K562 (cell line): ENCODE results near the gene CABP4. TPM values are rescaled to one million over a fixed set of nuclear protein-coding genes. Genes with fewer than 3 reads are reported as not detected.

Source experiments
- CTBP1 ChIP-seq: fragments of 450-650 bp; IDR thresholded peaks from 2 replicates; pipeline ENCODE4 v1.6.1; 2016; ENCODE audit warnings: borderline replicate concordance
- ETV1 ChIP-seq: fragments of 450-650 bp; conservative IDR thresholded peaks from 2 replicates; pipeline ENCODE4 v1.6.1; 2016; ENCODE audit warnings: missing genetic modification characterization, control low read depth, low read depth, missing compliant biosample characterization
- MXI1 ChIP-seq: IDR thresholded peaks from 2 replicates; pipeline ENCODE4 v1.6.1; 2011; ENCODE audit warnings: low read depth, mild to moderate bottlenecking, improper control_type of control experiment, low read length
- POLR2B ChIP-seq: fragments of 450-650 bp; IDR thresholded peaks from 2 replicates; pipeline ENCODE4 v1.6.1; 2018; ENCODE audit warnings: low read depth; ENCODE audit not compliant: partially characterized antibody
- SMAD3 ChIP-seq: fragments of 450-650 bp; formaldehyde crosslinking; conservative IDR thresholded peaks from 2 replicates; pipeline ENCODE4 v1.4.0; 2020; ENCODE audit warnings: mild to moderate bottlenecking
- SMAD4 ChIP-seq: fragments of 250-450 bp; sonication (Bioruptor Pico); conservative IDR thresholded peaks from 2 replicates; pipeline ENCODE4 v1.8.0; 2021; ENCODE audit warnings: inconsistent platforms, mild to moderate bottlenecking, moderate library complexity
- SP2 ChIP-seq: IDR thresholded peaks from 2 replicates; pipeline ENCODE4 v1.6.1; 2011; ENCODE audit warnings: mild to moderate bottlenecking, low read depth, low read length, moderate library complexity; ENCODE audit not compliant: poor library complexity, severe bottlenecking; ENCODE audit errors: extremely low read depth
- ZBTB1 ChIP-seq: sonication (generic); formaldehyde crosslinking; IDR thresholded peaks from 2 replicates; pipeline ENCODE4 v1.8.1; 2023; ENCODE audit warnings: missing genetic modification reagents, low read depth, mild to moderate bottlenecking, borderline replicate concordance
- ZC3H8 ChIP-seq: fragments of 450-650 bp; IDR thresholded peaks from 2 replicates; pipeline ENCODE4 v1.6.1; 2017
- ZNF561 ChIP-seq: fragments of 450-650 bp; formaldehyde crosslinking; conservative IDR thresholded peaks from 2 replicates; pipeline ENCODE4 v1.4.0; 2020; ENCODE audit warnings: mild to moderate bottlenecking, moderate library complexity
- ZNF696 ChIP-seq: fragments of 250-450 bp; sonication (Bioruptor Pico); conservative IDR thresholded peaks from 2 replicates; pipeline ENCODE4 v1.4.0; 2020; ENCODE audit warnings: mild to moderate bottlenecking, moderate library complexity
- polyA plus RNA-seq, 8 experiments: library from polyadenylated mRNA; depleted of rRNA in 4 of 8; stranded (reverse) in 5 of 8; unstranded in 3 of 8; fragments of >200 nt; fragmentation: Nextera tagmentation in 2 of 8; fragmentation: Illumina TruSeq in 1 of 8; extraction: Ambion mirVana in 2 of 8; extraction: Trizol in 1 of 8; gene quantifications; 2 replicates each; pipeline versions ENCODE4 v1.2.1 to v1.2.3, GENCODE V29; 2011 to 2014; ENCODE audit warnings: inconsistent platforms in 1 of 8, missing spikeins in 1 of 8
- total RNA-seq, 7 experiments: library from RNA; depleted of rRNA in 6 of 7; stranded (reverse); fragments of >200 nt in 6 of 7; fragmentation: Illumina TruSeq in 2 of 7; extraction: Trizol in 2 of 7; gene quantifications; 2 replicates each; pipeline versions ENCODE4 v1.2.1 to v1.2.3, GENCODE V29; 2011 to 2021; ENCODE audit warnings: low replicate concordance in 1 of 7
- TF ChIP-seq, protein P1 (sequence below): fragments of 450-650 bp; IDR thresholded peaks from 2 replicates; pipeline ENCODE4 v1.6.1; 2016; ENCODE audit warnings: low read depth, mild to moderate bottlenecking, moderate library complexity
- TF ChIP-seq, protein P2 (sequence below): fragments of 200-400 bp; formaldehyde crosslinking; IDR thresholded peaks from 2 replicates; pipeline ENCODE4 v1.6.1; 2017; ENCODE audit warnings: mild to moderate bottlenecking, low read depth, low read length, moderate library complexity
- TF ChIP-seq, protein P3 (sequence below), 2 experiments: fragments of 450-650 bp; formaldehyde crosslinking in 1 of 2; IDR thresholded peaks; 2 replicates each; pipeline versions ENCODE4 v1.4.0 to v1.6.1; 2014 to 2020; ENCODE audit warnings: mild to moderate bottlenecking in 2 of 2, borderline replicate concordance in 1 of 2, low read depth in 1 of 2
- TF ChIP-seq, protein P4 (sequence below): IDR thresholded peaks from 2 replicates; pipeline ENCODE4 v1.6.1; 2011; ENCODE audit not compliant: insufficient read length; ENCODE audit errors: extremely low read depth
- TF ChIP-seq, protein P5 (sequence below): fragments of 250-450 bp; sonication (Bioruptor Pico); IDR thresholded peaks from 2 replicates; pipeline ENCODE4 v1.8.0; 2021; ENCODE audit warnings: moderate library complexity, mild to moderate bottlenecking, inconsistent platforms

The CABP4 gene
- total and polyA plus RNA-seq, 9 of the 15 experiments (the other 6 are each of a cell fraction or from before 2014, with no cell fraction given) = 0.11 TPM; not detected in 8

DNA sequence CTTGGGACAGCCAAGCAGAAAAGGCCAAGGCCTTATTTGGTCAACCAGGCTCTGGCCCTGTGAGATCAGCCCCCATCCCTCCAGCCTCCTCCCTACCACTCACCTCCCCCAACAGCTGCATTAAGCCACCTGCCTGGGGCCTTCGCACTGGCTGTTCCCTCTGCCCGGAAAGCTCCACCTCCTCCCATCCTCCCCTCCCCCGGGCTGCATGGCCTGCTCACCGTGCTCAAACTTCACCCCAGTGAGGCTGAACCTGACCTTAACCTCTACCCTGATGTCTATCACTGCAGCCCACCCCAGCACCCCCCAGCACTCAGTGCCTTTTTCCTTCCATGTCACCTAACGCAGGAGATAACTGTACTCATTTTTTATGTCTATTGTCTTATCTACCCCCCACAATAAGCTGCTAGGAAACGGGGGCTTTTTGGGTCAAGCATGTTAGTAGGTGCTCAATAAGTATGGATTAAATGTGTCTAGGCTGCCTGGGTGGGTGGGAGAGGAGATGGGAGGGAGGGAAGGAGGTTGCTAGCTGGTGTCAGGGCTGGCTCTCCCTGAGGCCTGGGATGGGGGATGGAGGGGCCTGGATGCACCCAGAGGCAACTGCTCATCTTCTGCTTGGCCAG is 18.6 kb upstream of the CABP4 start (continued):
- TF ChIP-seq, protein P1, sequence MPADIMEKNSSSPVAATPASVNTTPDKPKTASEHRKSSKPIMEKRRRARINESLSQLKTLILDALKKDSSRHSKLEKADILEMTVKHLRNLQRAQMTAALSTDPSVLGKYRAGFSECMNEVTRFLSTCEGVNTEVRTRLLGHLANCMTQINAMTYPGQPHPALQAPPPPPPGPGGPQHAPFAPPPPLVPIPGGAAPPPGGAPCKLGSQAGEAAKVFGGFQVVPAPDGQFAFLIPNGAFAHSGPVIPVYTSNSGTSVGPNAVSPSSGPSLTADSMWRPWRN = no peak
- TF ChIP-seq SMAD4 (CRISPR knock-in tag) (peak; percentile 46; the same call in 1 of the 2 replicates), CTBP1 (peak; percentile 50), MXI1 (no peak), SP2 (no peak), ZBTB1 (no peak), ZC3H8 (0 out of 2 replicates have a peak, but pooled peaks have one; percentile 29), POLR2B (peak; percentile 46), ZNF561 (CRISPR knock-in tag) (no peak), ZNF696 (CRISPR knock-in tag) (no peak), ETV1 (peak; percentile 65), SMAD3 (CRISPR knock-in tag) (no peak)
- TF ChIP-seq, protein P2, sequence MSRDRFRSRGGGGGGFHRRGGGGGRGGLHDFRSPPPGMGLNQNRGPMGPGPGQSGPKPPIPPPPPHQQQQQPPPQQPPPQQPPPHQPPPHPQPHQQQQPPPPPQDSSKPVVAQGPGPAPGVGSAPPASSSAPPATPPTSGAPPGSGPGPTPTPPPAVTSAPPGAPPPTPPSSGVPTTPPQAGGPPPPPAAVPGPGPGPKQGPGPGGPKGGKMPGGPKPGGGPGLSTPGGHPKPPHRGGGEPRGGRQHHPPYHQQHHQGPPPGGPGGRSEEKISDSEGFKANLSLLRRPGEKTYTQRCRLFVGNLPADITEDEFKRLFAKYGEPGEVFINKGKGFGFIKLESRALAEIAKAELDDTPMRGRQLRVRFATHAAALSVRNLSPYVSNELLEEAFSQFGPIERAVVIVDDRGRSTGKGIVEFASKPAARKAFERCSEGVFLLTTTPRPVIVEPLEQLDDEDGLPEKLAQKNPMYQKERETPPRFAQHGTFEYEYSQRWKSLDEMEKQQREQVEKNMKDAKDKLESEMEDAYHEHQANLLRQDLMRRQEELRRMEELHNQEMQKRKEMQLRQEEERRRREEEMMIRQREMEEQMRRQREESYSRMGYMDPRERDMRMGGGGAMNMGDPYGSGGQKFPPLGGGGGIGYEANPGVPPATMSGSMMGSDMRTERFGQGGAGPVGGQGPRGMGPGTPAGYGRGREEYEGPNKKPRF = no peak
- TF ChIP-seq, protein P3, sequence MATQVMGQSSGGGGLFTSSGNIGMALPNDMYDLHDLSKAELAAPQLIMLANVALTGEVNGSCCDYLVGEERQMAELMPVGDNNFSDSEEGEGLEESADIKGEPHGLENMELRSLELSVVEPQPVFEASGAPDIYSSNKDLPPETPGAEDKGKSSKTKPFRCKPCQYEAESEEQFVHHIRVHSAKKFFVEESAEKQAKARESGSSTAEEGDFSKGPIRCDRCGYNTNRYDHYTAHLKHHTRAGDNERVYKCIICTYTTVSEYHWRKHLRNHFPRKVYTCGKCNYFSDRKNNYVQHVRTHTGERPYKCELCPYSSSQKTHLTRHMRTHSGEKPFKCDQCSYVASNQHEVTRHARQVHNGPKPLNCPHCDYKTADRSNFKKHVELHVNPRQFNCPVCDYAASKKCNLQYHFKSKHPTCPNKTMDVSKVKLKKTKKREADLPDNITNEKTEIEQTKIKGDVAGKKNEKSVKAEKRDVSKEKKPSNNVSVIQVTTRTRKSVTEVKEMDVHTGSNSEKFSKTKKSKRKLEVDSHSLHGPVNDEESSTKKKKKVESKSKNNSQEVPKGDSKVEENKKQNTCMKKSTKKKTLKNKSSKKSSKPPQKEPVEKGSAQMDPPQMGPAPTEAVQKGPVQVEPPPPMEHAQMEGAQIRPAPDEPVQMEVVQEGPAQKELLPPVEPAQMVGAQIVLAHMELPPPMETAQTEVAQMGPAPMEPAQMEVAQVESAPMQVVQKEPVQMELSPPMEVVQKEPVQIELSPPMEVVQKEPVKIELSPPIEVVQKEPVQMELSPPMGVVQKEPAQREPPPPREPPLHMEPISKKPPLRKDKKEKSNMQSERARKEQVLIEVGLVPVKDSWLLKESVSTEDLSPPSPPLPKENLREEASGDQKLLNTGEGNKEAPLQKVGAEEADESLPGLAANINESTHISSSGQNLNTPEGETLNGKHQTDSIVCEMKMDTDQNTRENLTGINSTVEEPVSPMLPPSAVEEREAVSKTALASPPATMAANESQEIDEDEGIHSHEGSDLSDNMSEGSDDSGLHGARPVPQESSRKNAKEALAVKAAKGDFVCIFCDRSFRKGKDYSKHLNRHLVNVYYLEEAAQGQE (IDR thresholded peaks at IDR 0.05; ENCODE audit: borderline replicate concordance) = 0 out of 2 replicates have a peak, but pooled peaks have one; percentile 9
- TF ChIP-seq, protein P3 (CRISPR knock-in tag; IDR thresholded peaks at IDR 0.05; ENCODE audit: low read depth) = no peak
- TF ChIP-seq, protein P4, sequence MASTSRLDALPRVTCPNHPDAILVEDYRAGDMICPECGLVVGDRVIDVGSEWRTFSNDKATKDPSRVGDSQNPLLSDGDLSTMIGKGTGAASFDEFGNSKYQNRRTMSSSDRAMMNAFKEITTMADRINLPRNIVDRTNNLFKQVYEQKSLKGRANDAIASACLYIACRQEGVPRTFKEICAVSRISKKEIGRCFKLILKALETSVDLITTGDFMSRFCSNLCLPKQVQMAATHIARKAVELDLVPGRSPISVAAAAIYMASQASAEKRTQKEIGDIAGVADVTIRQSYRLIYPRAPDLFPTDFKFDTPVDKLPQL = no peak
- TF ChIP-seq, protein P5, sequence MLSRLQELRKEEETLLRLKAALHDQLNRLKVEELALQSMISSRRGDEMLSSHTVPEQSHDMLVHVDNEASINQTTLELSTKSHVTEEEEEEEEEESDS = no peak
